Measurements from ENCODE around the gene FREY1. TPM values are rescaled to one million over a fixed set of nuclear protein-coding genes. Genes with fewer than 3 reads are reported as not detected.

Gene FREY1
- total and polyA plus RNA-seq, 2 of the 13 experiments (the other 11 are each of a cell fraction or from before 2014, with no cell fraction given) = 0.44 to 0.73 TPM

DNA sequence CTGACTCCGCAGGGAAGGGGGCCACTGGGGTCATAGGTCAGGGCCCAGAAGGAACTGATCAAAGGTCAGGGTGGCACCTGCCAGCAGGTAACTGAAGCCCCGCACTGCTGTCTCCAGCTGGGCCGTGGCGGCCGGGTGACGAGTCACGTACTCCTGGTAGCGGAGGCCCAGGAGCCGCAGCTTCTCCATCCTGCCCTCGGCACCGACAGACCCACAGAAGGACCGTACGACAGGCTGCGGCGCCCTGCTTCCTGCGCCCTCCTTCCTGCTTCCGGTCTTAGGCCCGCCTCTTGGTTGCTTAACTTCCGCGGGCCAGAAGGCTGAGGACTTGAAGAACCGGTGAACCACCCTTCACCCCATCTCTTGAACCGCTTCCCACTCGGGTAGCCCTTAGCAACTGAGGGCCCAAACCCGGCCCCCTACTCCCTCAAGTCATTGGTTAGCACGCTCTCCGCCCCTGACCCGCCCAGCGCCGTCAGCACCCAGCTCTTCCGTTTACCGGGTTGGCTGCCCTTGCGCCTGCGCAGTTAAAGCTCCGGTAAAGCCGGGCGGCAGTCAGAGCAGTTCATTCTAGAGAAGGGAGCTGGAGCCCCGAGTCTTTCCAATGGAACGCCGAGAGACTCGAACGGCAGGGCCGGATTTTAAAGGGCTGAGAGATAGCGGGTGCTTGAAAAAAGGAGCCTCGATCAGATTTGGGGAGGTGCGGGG, 10.7 kb upstream of the FREY1 start, which contains the start of gene PEX16 (continued):
- TF ChIP-seq, protein P1, sequence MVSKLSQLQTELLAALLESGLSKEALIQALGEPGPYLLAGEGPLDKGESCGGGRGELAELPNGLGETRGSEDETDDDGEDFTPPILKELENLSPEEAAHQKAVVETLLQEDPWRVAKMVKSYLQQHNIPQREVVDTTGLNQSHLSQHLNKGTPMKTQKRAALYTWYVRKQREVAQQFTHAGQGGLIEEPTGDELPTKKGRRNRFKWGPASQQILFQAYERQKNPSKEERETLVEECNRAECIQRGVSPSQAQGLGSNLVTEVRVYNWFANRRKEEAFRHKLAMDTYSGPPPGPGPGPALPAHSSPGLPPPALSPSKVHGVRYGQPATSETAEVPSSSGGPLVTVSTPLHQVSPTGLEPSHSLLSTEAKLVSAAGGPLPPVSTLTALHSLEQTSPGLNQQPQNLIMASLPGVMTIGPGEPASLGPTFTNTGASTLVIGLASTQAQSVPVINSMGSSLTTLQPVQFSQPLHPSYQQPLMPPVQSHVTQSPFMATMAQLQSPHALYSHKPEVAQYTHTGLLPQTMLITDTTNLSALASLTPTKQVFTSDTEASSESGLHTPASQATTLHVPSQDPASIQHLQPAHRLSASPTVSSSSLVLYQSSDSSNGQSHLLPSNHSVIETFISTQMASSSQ (IDR thresholded peaks at IDR 0.05; ENCODE audit: low read depth) = no peak
- TF ChIP-seq, protein P1 (CRISPR knock-in tag; IDR thresholded peaks at IDR 0.05; ENCODE audit: borderline replicate concordance) = peak; percentile 54; the same call in 1 of the 2 replicates
- TF ChIP-seq HDAC1 (CRISPR knock-in tag; IDR thresholded peaks at IDR 0.05) (peak; percentile 43; the same call in 1 of the 2 replicates), EP300 (IDR thresholded peaks at IDR 0.05; ENCODE audit: low read depth in 2 of 2, low read length in 2 of 2) (peak in 1 of 2 experiments; percentile 20; a peak in 2 of 4 replicates), EP300 (CRISPR knock-in tag; IDR thresholded peaks at IDR 0.05; ENCODE audit: borderline replicate concordance) (no peak), SMARCE1 (IDR thresholded peaks at IDR 0.05; ENCODE audit: borderline replicate concordance) (no peak), ZNF761 (CRISPR knock-in tag; conservative IDR thresholded peaks at IDR 0.05) (0 out of 2 replicates have a peak, but pooled peaks have one; percentile 73), ZNF484 (CRISPR knock-in tag; IDR thresholded peaks at IDR 0.05; ENCODE audit: borderline replicate concordance, low read depth) (no peak), SIN3A (IDR thresholded peaks at IDR 0.05; ENCODE audit: borderline replicate concordance, low read depth, low read length) (peak; percentile 95; the same call in 1 of the 2 replicates), PAF1 (CRISPR knock-in tag; IDR thresholded peaks at IDR 0.05) (no peak), GATA4 (IDR thresholded peaks at IDR 0.05; ENCODE audit: borderline replicate concordance, low read depth) (0 out of 2 replicates have a peak, but pooled peaks have one; percentile 35), MED1 (CRISPR knock-in tag; IDR thresholded peaks at IDR 0.05) (peak; percentile 61), KDM5A (IDR thresholded peaks at IDR 0.05; ENCODE audit: borderline replicate concordance, low read length) (peak; percentile 81; the same call in 1 of the 2 replicates), GATAD1 (CRISPR knock-in tag; IDR thresholded peaks at IDR 0.05) (peak; percentile 91), NR2C2 (CRISPR knock-in tag; IDR thresholded peaks at IDR 0.05; ENCODE audit: borderline replicate concordance) (peak; percentile 94), SOX5 (CRISPR knock-in tag; IDR thresholded peaks at IDR 0.05; ENCODE audit: borderline replicate concordance) (0 out of 2 replicates have a peak, but pooled peaks have one; percentile 29)
- TF ChIP-seq, protein P2, sequence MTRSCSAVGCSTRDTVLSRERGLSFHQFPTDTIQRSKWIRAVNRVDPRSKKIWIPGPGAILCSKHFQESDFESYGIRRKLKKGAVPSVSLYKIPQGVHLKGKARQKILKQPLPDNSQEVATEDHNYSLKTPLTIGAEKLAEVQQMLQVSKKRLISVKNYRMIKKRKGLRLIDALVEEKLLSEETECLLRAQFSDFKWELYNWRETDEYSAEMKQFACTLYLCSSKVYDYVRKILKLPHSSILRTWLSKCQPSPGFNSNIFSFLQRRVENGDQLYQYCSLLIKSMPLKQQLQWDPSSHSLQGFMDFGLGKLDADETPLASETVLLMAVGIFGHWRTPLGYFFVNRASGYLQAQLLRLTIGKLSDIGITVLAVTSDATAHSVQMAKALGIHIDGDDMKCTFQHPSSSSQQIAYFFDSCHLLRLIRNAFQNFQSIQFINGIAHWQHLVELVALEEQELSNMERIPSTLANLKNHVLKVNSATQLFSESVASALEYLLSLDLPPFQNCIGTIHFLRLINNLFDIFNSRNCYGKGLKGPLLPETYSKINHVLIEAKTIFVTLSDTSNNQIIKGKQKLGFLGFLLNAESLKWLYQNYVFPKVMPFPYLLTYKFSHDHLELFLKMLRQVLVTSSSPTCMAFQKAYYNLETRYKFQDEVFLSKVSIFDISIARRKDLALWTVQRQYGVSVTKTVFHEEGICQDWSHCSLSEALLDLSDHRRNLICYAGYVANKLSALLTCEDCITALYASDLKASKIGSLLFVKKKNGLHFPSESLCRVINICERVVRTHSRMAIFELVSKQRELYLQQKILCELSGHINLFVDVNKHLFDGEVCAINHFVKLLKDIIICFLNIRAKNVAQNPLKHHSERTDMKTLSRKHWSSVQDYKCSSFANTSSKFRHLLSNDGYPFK (CRISPR knock-in tag; IDR thresholded peaks at IDR 0.05; ENCODE audit: borderline replicate concordance) = peak; percentile 37; the same call in 1 of the 2 replicates
